Measurements from ENCODE around the gene FOXP2. TPM values are rescaled to one million over a fixed set of nuclear protein-coding genes. Genes with fewer than 3 reads are reported as not detected.

FOXP2 gene
- polyA plus RNA-seq, 3 donors = not detected

DNA sequence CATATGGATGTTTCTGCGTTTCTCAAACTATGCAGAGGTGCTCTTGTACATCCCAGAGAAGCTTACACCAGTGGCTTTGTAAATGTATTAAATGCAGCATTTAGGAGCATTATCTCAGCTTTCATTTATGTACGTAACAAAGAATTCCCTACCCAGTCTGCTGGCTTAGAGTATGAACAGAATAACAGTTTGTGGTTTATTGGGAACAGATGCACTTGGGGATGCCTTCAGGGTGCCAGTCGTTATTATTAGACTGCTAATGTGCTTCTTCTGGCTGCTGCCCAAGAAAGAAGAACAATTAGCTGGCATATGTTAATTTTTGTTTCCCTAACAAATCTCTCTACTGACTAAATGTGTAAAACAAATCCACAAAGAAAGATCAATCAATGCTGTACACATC lies 241.9 kb downstream of the FOXP2 start:
- DNase-seq = no peak
- Histone ChIP-seq H3K27ac (ENCODE audit: low read depth in 1 of 2, low read length in 2 of 2) (no peak overlapping the region), H3K9me3 (replicated peaks in 1 of 2; ENCODE audit: control insufficient read depth in 1 of 2, insufficient read depth in 1 of 2, low read length in 2 of 2) (no peaks in the 10 kb centered on the region), H3K4me1 (ENCODE audit: control insufficient read depth in 1 of 2, insufficient read depth in 2 of 2, low read length in 2 of 2) (no peaks in the 10 kb centered on the region), H3K79me2 (ENCODE audit: insufficient read depth, low read length) (no peaks in the 10 kb centered on the region), H3K4me3 (replicated peaks in 1 of 3; ENCODE audit: low read depth in 2 of 3, low read length in 3 of 3) (no peak overlapping the region), H3K36me3 (replicated peaks in 1 of 2; ENCODE audit: control insufficient read depth in 1 of 2, insufficient read depth in 2 of 2, low read length in 2 of 2) (no peaks in the 10 kb centered on the region), H3K4me2 (replicated peaks; ENCODE audit: extremely low read depth, low read length, poor library complexity, severe bottlenecking) (no peak overlapping the region), H3K9ac (ENCODE audit: insufficient read depth, low read length, poor library complexity, severe bottlenecking) (no peak overlapping the region), H3K27me3 (ENCODE audit: control insufficient read depth in 2 of 2, insufficient read depth in 2 of 2, low read length in 2 of 2) (no peaks in the 10 kb centered on the region), H4K20me1 (ENCODE audit: insufficient read depth, low read length) (no peaks in the 10 kb centered on the region), H2AFZ (ENCODE audit: insufficient read depth, low read depth, low read length, poor library complexity, severe bottlenecking) (no peak overlapping the region)
- H3K36me3 Mint-ChIP-seq = no peaks in the 10 kb centered on the region
- TF ChIP-seq, protein P1, sequence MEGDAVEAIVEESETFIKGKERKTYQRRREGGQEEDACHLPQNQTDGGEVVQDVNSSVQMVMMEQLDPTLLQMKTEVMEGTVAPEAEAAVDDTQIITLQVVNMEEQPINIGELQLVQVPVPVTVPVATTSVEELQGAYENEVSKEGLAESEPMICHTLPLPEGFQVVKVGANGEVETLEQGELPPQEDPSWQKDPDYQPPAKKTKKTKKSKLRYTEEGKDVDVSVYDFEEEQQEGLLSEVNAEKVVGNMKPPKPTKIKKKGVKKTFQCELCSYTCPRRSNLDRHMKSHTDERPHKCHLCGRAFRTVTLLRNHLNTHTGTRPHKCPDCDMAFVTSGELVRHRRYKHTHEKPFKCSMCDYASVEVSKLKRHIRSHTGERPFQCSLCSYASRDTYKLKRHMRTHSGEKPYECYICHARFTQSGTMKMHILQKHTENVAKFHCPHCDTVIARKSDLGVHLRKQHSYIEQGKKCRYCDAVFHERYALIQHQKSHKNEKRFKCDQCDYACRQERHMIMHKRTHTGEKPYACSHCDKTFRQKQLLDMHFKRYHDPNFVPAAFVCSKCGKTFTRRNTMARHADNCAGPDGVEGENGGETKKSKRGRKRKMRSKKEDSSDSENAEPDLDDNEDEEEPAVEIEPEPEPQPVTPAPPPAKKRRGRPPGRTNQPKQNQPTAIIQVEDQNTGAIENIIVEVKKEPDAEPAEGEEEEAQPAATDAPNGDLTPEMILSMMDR (IDR thresholded peaks at IDR 0.05) = no peak
- no peaks in the 10 kb centered on the region for H3K9me3 Mint-ChIP-seq
- intact Hi-C loops (cut with micrococcal nuclease) = no loop called here
- no peak overlapping the region for H3K27ac Mint-ChIP-seq
- no CpG with 5 or more reads among the region's 3 CpGs for WGBS (ENCODE audit: insufficient coverage)
- H3K4me1 Mint-ChIP-seq = no peaks in the 10 kb centered on the region
- H3K27me3 Mint-ChIP-seq (ENCODE audit: low read depth in 3 of 3) = peaks cover 0 to 1% (median 0%) of the 10 kb centered on the region in 3 donors
- no peak overlapping the region for H3K4me3 Mint-ChIP-seq

DNA sequence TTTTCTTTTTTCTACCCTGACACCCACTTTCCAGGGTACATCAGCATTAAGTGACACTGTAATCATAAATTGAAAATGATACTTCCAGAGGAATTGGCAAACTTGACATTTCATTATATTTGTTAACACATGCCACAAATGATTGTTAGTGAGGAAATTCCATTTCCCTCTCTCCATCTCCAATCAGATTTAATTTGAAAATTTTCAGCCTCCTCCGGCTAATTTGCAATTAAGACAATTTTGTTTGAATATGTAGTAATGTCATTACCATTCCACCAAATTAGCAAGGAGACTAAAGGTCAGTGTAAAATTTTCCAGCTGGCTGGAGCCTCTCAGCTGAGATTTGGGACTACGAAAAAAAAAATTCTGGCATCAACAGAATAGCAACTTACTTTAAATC lies 242.7 kb downstream of the FOXP2 start:
- Mint-ChIP-seq H3K4me1 (no peaks in the 10 kb centered on the region), H3K4me3 (no peak overlapping the region), H3K9me3 (no peaks in the 10 kb centered on the region), H3K27ac (no peak overlapping the region), H3K36me3 (no peaks in the 10 kb centered on the region), H3K27me3 (ENCODE audit: low read depth in 3 of 3) (peaks cover 0 to 1% (median 0%) of the 10 kb centered on the region in 3 donors)
- Histone ChIP-seq H3K27me3 (ENCODE audit: control insufficient read depth in 2 of 2, insufficient read depth in 2 of 2, low read length in 2 of 2) (no peaks in the 10 kb centered on the region), H3K79me2 (ENCODE audit: insufficient read depth, low read length) (no peaks in the 10 kb centered on the region), H4K20me1 (ENCODE audit: insufficient read depth, low read length) (no peaks in the 10 kb centered on the region), H3K27ac (ENCODE audit: low read depth in 1 of 2, low read length in 2 of 2) (no peak overlapping the region), H3K4me1 (ENCODE audit: control insufficient read depth in 1 of 2, insufficient read depth in 2 of 2, low read length in 2 of 2) (no peaks in the 10 kb centered on the region), H3K9me3 (replicated peaks in 1 of 2; ENCODE audit: control insufficient read depth in 1 of 2, insufficient read depth in 1 of 2, low read length in 2 of 2) (no peaks in the 10 kb centered on the region), H3K9ac (ENCODE audit: insufficient read depth, low read length, poor library complexity, severe bottlenecking) (no peak overlapping the region), H2AFZ (ENCODE audit: insufficient read depth, low read depth, low read length, poor library complexity, severe bottlenecking) (no peak overlapping the region), H3K4me3 (replicated peaks in 1 of 3; ENCODE audit: low read depth in 2 of 3, low read length in 3 of 3) (no peak overlapping the region), H3K4me2 (replicated peaks; ENCODE audit: extremely low read depth, low read length, poor library complexity, severe bottlenecking) (no peak overlapping the region), H3K36me3 (replicated peaks in 1 of 2; ENCODE audit: control insufficient read depth in 1 of 2, insufficient read depth in 2 of 2, low read length in 2 of 2) (no peaks in the 10 kb centered on the region)
- intact Hi-C loops (cut with micrococcal nuclease) = no loop called here
- DNase-seq = no peak
- WGBS (ENCODE audit: insufficient coverage) = no CpG with 5 or more reads among the region's 2 CpGs
- TF ChIP-seq, protein P1 (IDR thresholded peaks at IDR 0.05) = no peak
